ENCODE measurements around the gene SLC16A10.
"Not testable (repeated sequence)": the region's sequence is repeated elsewhere in the genome, so short reads cannot be mapped to it uniquely, and the experiment has no call there.

SLC16A10 gene

DNA sequence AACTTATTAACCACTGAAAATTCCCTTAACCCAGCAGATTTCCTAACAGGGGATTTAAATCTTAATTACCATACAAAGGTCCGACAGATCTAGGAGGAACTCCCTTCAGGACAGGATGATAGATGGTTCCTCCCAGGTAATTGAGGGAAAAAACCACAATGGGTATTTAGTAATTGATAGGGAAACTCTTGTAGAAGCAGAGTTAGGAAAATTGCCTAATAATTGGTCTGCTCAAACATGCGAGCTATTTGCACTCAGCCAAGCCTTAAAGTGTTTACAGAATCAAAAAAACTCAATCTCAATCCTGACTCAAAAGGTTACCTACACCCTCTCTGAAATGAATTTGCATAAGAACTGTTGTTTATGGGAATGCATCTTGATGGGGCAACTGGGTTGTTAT lies 45.4 kb downstream of the SLC16A10 start:
- H2AFZ ChIP-seq (ENCODE audit: low read length, unreplicated experiment); H3K36me3 ChIP-seq (ENCODE audit: insufficient read depth, low read length); H3K4me1 ChIP-seq (ENCODE audit: control insufficient read depth, insufficient read depth, low read length, unreplicated experiment); H3K79me2 ChIP-seq (ENCODE audit: control insufficient read depth, insufficient read depth, low read length, unreplicated experiment); H3K27ac ChIP-seq (ENCODE audit: low read depth, low read length); H3K4me3 ChIP-seq (ENCODE audit: low read depth, low read length): not testable (repeated sequence)
- H3K27me3 ChIP-seq (ENCODE audit: insufficient read depth, low read length), result peaks cover 33% of the 10 kb centered on the region

DNA sequence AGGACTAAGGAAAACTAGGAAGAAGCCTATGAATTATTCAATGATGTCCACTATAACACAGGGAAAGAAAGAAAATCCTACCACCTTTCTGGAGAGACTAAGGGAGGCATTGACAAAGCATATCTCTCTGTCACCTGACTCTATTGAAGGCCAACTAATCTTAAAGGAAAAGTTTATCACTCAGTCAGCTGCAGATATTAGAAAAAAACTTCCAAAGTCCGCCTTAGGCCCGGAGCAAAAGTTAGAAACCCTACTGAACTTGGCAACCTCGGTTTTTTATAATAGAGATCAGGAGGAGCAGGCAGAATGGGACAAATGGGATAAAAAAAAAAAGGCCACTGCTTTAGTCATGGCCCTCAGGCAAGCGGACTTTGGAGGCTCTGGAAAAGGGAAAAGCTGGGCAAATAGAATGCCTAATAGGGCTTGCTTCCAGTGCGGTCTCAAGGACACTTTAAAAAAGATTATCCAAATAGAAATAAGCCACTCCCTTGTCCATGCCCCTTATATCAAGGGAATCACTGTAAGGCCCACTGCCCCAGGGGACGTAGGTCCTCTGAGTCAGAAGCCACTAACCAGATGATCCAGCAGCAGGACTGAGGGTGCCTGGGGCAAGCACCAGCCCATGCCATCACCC lies 47.0 kb downstream of the SLC16A10 start:
- H3K27ac ChIP-seq (ENCODE audit: low read depth, low read length); H3K36me3 ChIP-seq (ENCODE audit: insufficient read depth, low read length); H2AFZ ChIP-seq (ENCODE audit: low read length, unreplicated experiment); H3K4me3 ChIP-seq (ENCODE audit: low read depth, low read length); H3K4me1 ChIP-seq (ENCODE audit: control insufficient read depth, insufficient read depth, low read length, unreplicated experiment); H3K79me2 ChIP-seq (ENCODE audit: control insufficient read depth, insufficient read depth, low read length, unreplicated experiment): not testable (repeated sequence)
- peaks cover 33% of the 10 kb centered on the region for H3K27me3 ChIP-seq (ENCODE audit: insufficient read depth, low read length)

DNA sequence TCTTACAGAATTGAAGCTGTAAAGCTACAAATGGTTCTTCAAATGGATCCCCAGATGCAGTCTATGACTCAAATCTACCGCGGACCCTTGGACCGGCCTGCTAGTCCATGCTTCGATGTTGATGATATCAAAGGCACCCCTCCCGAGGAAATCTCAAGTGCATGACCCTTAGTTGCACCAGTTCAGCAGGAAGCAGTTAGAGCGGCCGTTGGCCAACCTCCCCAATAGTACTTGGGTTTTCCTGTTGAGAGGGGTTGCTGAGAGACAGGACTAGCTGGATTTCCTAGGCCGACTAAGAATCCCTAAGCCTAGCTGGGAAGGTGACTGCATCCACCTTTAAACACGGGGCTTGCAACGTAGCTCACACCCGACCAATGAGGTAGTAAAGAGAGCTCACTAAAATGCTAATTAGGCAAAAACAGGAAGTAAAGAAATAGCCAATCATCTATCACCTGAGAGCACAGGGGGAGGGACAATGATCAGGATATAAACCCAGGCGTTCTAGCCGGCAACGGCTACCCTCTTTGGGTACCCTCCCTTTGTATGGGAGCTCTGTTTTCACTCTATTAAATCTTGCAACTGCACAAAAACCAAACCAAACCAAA lies 50.3 kb downstream of the SLC16A10 start:
- H3K36me3 ChIP-seq (ENCODE audit: insufficient read depth, low read length); H3K27ac ChIP-seq (ENCODE audit: low read depth, low read length); H3K4me1 ChIP-seq (ENCODE audit: control insufficient read depth, insufficient read depth, low read length, unreplicated experiment); H3K4me3 ChIP-seq (ENCODE audit: low read depth, low read length); H3K79me2 ChIP-seq (ENCODE audit: control insufficient read depth, insufficient read depth, low read length, unreplicated experiment); H2AFZ ChIP-seq (ENCODE audit: low read length, unreplicated experiment): not testable (repeated sequence)
- peaks cover 21% of the 10 kb centered on the region for H3K27me3 ChIP-seq (ENCODE audit: insufficient read depth, low read length)

DNA sequence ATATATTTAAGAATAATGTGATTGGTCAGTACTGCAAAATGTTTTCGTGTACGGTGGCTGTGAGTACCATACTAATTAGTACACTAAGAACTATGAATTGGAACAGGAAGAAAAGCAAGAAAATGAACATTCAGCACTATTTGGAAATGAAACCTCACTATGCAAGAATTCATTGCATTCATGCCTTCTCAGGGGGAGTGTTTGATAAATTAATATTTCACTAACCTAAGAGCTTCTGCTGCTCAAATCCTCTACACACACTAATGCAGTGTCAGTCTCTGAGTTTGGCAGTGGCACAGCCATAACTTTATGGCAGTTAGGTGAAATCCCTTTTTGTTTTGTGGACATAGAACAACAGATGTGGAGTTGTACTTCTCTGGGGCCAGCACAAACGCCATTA lies 60.1 kb downstream of the SLC16A10 start:
- no peak overlapping the region for H2AFZ ChIP-seq (ENCODE audit: low read length, unreplicated experiment)
- no peaks in the 10 kb centered on the region for H3K79me2 ChIP-seq (ENCODE audit: control insufficient read depth, insufficient read depth, low read length, unreplicated experiment)
- H3K27me3 ChIP-seq (ENCODE audit: insufficient read depth, low read length), result peaks cover 42% of the 10 kb centered on the region
- H3K4me3 ChIP-seq (ENCODE audit: low read depth, low read length), result no peak overlapping the region
- H3K4me1 ChIP-seq (ENCODE audit: control insufficient read depth, insufficient read depth, low read length, unreplicated experiment), result no peaks in the 10 kb centered on the region
- no peak overlapping the region for H3K27ac ChIP-seq (ENCODE audit: low read depth, low read length)
- H3K36me3 ChIP-seq (ENCODE audit: insufficient read depth, low read length), result no peaks in the 10 kb centered on the region

DNA sequence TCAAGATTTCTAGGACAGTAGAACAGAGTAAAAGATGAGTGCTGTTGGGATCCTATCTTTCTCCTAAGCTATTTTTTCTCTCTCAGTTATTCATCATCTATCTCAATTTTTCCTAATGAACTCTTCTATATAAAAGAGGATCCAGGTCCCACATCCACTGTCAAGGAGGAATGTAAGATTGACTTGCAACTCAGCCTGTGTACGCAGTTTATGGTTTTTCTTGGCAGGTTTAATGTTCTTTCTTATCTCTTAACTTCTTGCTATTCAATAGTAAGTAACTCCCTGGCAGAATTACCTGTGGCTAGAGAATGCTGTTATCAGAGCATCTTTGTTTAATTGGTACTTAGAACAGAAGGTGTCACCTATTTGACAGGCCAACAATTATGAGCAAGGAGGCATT lies 60.8 kb downstream of the SLC16A10 start:
- no peak overlapping the region for H3K4me3 ChIP-seq (ENCODE audit: low read depth, low read length)
- no peaks in the 10 kb centered on the region for H3K4me1 ChIP-seq (ENCODE audit: control insufficient read depth, insufficient read depth, low read length, unreplicated experiment)
- H3K36me3 ChIP-seq (ENCODE audit: insufficient read depth, low read length), result no peaks in the 10 kb centered on the region
- H3K27ac ChIP-seq (ENCODE audit: low read depth, low read length), result no peak overlapping the region
- H3K27me3 ChIP-seq (ENCODE audit: insufficient read depth, low read length), result peaks cover 48% of the 10 kb centered on the region
- H2AFZ ChIP-seq (ENCODE audit: low read length, unreplicated experiment), result no peak overlapping the region
- no peaks in the 10 kb centered on the region for H3K79me2 ChIP-seq (ENCODE audit: control insufficient read depth, insufficient read depth, low read length, unreplicated experiment)

DNA sequence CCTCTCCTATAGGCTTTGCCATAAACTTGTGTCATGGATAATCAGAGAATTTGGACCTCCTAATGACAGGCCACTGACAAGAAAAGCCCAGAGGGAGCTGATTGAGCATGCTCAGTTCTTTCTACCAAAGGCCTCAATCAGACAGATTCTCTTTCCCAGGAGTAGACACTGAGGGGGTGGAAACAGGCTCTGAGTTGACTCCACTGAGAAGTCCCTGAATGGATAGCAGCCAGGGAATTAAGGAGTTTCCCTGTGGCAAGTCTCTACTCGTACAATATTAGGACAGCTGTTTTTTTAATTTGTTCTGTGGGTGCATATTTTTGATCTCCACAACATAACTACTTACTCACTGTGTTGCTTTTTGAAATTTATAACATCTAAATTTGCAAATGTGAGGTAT lies 63.3 kb downstream of the SLC16A10 start:
- Histone ChIP-seq H3K4me3 (ENCODE audit: low read depth, low read length) (no peak overlapping the region), H2AFZ (ENCODE audit: low read length, unreplicated experiment) (no peak overlapping the region), H3K27me3 (ENCODE audit: insufficient read depth, low read length) (peaks cover 53% of the 10 kb centered on the region), H3K27ac (ENCODE audit: low read depth, low read length) (no peak overlapping the region), H3K79me2 (ENCODE audit: control insufficient read depth, insufficient read depth, low read length, unreplicated experiment) (no peaks in the 10 kb centered on the region), H3K4me1 (ENCODE audit: control insufficient read depth, insufficient read depth, low read length, unreplicated experiment) (no peaks in the 10 kb centered on the region), H3K36me3 (ENCODE audit: insufficient read depth, low read length) (no peaks in the 10 kb centered on the region)

DNA sequence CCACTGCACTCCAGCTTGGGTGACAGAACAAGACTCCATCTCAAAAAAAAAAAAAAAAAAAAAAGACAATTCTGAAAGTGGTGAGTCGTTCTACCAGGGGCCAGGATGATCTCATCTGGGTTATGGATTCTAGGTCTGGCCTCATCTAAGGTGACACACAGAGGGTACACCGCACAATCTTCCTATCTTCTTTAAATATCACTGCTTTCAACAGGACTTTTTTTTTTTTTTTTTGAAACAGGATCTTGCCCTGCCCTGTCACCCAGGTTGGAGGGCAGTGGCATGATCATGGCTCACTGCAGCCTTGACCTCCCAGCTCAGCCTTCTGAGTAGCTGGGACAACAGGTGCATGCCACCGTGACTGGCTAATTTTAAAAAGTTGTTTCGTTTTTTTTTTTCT lies 67.7 kb downstream of the SLC16A10 start:
- Histone ChIP-seq H3K27ac (ENCODE audit: low read depth, low read length) (no peak overlapping the region), H3K4me3 (ENCODE audit: low read depth, low read length) (no peak overlapping the region), H3K4me1 (ENCODE audit: control insufficient read depth, insufficient read depth, low read length, unreplicated experiment) (no peaks in the 10 kb centered on the region), H2AFZ (ENCODE audit: low read length, unreplicated experiment) (no peak overlapping the region), H3K36me3 (ENCODE audit: insufficient read depth, low read length) (no peaks in the 10 kb centered on the region), H3K27me3 (ENCODE audit: insufficient read depth, low read length) (peaks cover 43% of the 10 kb centered on the region), H3K79me2 (ENCODE audit: control insufficient read depth, insufficient read depth, low read length, unreplicated experiment) (no peaks in the 10 kb centered on the region)

DNA sequence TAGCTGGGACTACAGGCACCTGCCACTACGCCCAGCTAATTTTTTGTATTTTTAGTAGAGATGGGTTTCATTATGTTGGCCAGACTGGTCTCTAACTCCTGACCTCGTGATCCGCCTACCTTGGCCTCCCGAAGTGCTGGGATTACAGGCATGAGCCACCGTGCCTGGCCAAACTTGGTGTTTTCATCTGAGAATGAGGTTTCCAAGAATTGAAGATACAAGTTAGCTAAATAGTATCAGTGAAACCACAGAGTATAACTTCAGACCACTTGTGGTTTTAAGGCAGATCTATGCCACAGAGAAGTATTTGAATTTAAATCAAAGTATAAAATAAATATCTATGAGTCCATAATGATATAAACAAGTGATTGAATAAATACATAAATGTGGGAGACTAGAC lies 70.1 kb downstream of the SLC16A10 start:
- Histone ChIP-seq H2AFZ (ENCODE audit: low read length, unreplicated experiment) (no peak overlapping the region), H3K4me1 (ENCODE audit: control insufficient read depth, insufficient read depth, low read length, unreplicated experiment) (no peaks in the 10 kb centered on the region), H3K79me2 (ENCODE audit: control insufficient read depth, insufficient read depth, low read length, unreplicated experiment) (no peaks in the 10 kb centered on the region), H3K27ac (ENCODE audit: low read depth, low read length) (no peak overlapping the region), H3K27me3 (ENCODE audit: insufficient read depth, low read length) (peaks cover 19% of the 10 kb centered on the region), H3K4me3 (ENCODE audit: low read depth, low read length) (no peak overlapping the region), H3K36me3 (ENCODE audit: insufficient read depth, low read length) (no peaks in the 10 kb centered on the region)

DNA sequence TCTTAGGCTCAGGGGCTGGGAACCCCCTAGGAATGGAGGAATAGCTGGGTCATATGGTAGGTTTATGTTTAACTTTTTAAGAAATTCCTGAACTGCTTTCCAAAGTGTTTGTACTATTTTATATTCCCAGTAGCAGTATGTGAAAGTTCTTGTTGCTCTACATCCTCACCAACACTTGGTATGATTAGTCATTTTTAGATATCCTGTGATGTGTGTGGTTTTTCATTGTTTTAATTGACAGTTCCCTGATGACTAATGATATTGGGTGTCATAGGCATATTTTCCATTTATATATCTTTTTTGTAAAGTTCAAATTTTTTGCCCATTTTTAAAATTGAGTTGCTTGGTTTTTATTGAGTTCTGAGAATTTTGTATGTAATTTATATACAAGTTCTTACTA lies 72.3 kb downstream of the SLC16A10 start:
- H3K27ac ChIP-seq (ENCODE audit: low read depth, low read length), result no peak overlapping the region

DNA sequence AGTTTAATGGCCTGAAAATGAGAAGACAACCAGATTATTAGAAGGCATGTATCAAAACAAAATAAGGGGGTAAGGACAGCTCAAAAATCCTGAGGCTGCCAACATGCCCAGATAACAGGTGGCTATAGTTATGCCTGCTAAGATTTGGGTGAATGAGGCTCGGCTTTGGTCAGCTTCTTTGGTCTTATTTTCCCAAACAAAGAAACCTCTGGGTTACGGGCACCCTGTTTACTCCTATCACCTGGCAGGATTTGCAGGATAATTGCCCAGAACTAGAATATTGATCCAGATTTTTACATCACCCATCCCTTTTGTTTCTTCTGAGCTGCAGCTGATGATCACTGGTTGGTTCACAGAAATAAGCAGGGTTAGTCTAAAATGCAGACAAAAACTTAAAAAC lies 74.3 kb downstream of the SLC16A10 start:
- no peak overlapping the region for H2AFZ ChIP-seq (ENCODE audit: low read length, unreplicated experiment)
- H3K4me1 ChIP-seq (ENCODE audit: control insufficient read depth, insufficient read depth, low read length, unreplicated experiment), result no peaks in the 10 kb centered on the region
- H3K4me3 ChIP-seq (ENCODE audit: low read depth, low read length), result no peak overlapping the region
- H3K36me3 ChIP-seq (ENCODE audit: insufficient read depth, low read length), result no peaks in the 10 kb centered on the region
- H3K27me3 ChIP-seq (ENCODE audit: insufficient read depth, low read length), result peaks cover 12% of the 10 kb centered on the region
- no peak overlapping the region for H3K27ac ChIP-seq (ENCODE audit: low read depth, low read length)
- no peaks in the 10 kb centered on the region for H3K79me2 ChIP-seq (ENCODE audit: control insufficient read depth, insufficient read depth, low read length, unreplicated experiment)

More for the DNA sequence above, 72.3 kb downstream of the SLC16A10 start:
- no peaks in the 10 kb centered on the region for H3K36me3 ChIP-seq (ENCODE audit: insufficient read depth, low read length)
- peaks cover 13% of the 10 kb centered on the region for H3K27me3 ChIP-seq (ENCODE audit: insufficient read depth, low read length)
- no peak overlapping the region for H2AFZ ChIP-seq (ENCODE audit: low read length, unreplicated experiment)
- H3K4me1 ChIP-seq (ENCODE audit: control insufficient read depth, insufficient read depth, low read length, unreplicated experiment), result no peaks in the 10 kb centered on the region
- no peaks in the 10 kb centered on the region for H3K79me2 ChIP-seq (ENCODE audit: control insufficient read depth, insufficient read depth, low read length, unreplicated experiment)
- no peak overlapping the region for H3K4me3 ChIP-seq (ENCODE audit: low read depth, low read length)

DNA sequence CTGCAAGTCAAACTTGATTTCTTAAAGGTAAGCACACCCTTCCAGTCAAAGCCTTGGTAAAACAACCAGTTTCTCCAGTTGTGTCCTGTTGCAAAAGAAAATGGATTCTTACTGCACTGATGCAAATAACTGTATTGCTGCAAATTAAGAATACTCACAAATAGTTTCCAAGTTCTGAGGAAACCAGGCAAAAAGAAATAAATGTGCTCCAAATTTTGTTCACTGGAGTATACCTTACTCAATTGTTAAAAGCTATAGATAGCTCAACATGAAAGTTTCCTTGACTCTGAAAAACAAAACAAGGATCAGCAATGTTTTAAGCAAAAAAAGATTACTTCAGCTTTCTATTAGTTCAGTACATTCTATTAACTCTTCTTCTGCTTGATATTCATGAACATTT lies 75.2 kb downstream of the SLC16A10 start:
- H3K4me3 ChIP-seq (ENCODE audit: low read depth, low read length), result no peak overlapping the region

More for the DNA sequence above, 75.2 kb downstream of the SLC16A10 start:
- no peak overlapping the region for H2AFZ ChIP-seq (ENCODE audit: low read length, unreplicated experiment)
- peaks cover 18% of the 10 kb centered on the region for H3K27me3 ChIP-seq (ENCODE audit: insufficient read depth, low read length)
- no peaks in the 10 kb centered on the region for H3K4me1 ChIP-seq (ENCODE audit: control insufficient read depth, insufficient read depth, low read length, unreplicated experiment)
- H3K79me2 ChIP-seq (ENCODE audit: control insufficient read depth, insufficient read depth, low read length, unreplicated experiment), result no peaks in the 10 kb centered on the region
- H3K27ac ChIP-seq (ENCODE audit: low read depth, low read length), result no peak overlapping the region
- H3K36me3 ChIP-seq (ENCODE audit: insufficient read depth, low read length), result no peaks in the 10 kb centered on the region

Data from ACC112 (cell line).